Frontal cortex (tissue), 4 donors: Measurements from ENCODE around the gene NEUROD2. TPM values are rescaled to one million over a fixed set of nuclear protein-coding genes. Genes with fewer than 3 reads are reported as not detected.

Experiments
- DNase-seq, 2 donors: peaks; one replicate each; pipeline ENCODE4 v3.0.0; 2012; ENCODE audit warnings: low spot score in 2 of 2
- FAIRE-seq: peaks from 2 replicates; lab custom pipeline; 2012; peaks lifted over from hg19 to GRCh38; lab: Jason Lieb, UNC
- total RNA-seq: library from RNA; depleted of rRNA; stranded (reverse); fragments of >200 nt; gene quantifications from one replicate; pipeline ENCODE4 v1.2.3, GENCODE V29; 2014
- donor health status: control.
- donor health status: control.
- donor health status: control.

Gene NEUROD2
- 44.8 TPM for total RNA-seq

- FAIRE-seq (no peak), DNase-seq (no peak)
These were observed at the start of gene NEUROD2 for GRCh38 chr17:39607851-39608130. NEUROD2 (minus strand) TSS chr17:39607920; CDS start chr17:39606599, 1,321 bp downstream.

- no peak for DNase-seq
- FAIRE-seq, result no peak
These were observed 47.4 kb upstream of the NEUROD2 start for GRCh38 chr17:39655105-39655504.

GRCh38 chr17:39653662-39654331 is 46.1 kb upstream of the NEUROD2 start:
- peak; percentile 73 to 84 for DNase-seq
- no peak for FAIRE-seq

- DNase-seq, result no peak
- FAIRE-seq, result no peak
These were observed 45.6 kb upstream of the NEUROD2 start for GRCh38 chr17:39653316-39653661.

GRCh38 chr17:39652587-39653315 is 45.0 kb upstream of the NEUROD2 start:
- DNase-seq (peak in 1 of 2 donors; percentile 63), FAIRE-seq (no peak)

- DNase-seq (no peak), FAIRE-seq (no peak)
These were observed 44.3 kb upstream of the NEUROD2 start for GRCh38 chr17:39651923-39652586.

GRCh38 chr17:39650121-39650579 is 42.4 kb upstream of the NEUROD2 start:
- DNase-seq, result no peak
- no peak for FAIRE-seq

- FAIRE-seq, result no peak
- DNase-seq, result no peak
These were observed 41.1 kb upstream of the NEUROD2 start for GRCh38 chr17:39648616-39649366.

GRCh38 chr17:39647256-39647655 is 39.5 kb upstream of the NEUROD2 start:
- DNase-seq (no peak), FAIRE-seq (no peak)

- FAIRE-seq (no peak), DNase-seq (no peak)
These were observed 35.6 kb upstream of the NEUROD2 start for GRCh38 chr17:39643271-39643670.

- no peak for DNase-seq
- no peak for FAIRE-seq
These were observed 34.8 kb upstream of the NEUROD2 start for GRCh38 chr17:39642291-39643074.

- DNase-seq (no peak), FAIRE-seq (no peak)
These were observed 34.2 kb upstream of the NEUROD2 start for GRCh38 chr17:39641883-39642282.

- FAIRE-seq (no peak), DNase-seq (no peak)
These were observed 33.4 kb upstream of the NEUROD2 start for GRCh38 chr17:39641097-39641496.

- DNase-seq (no peak), FAIRE-seq (no peak)
These were observed 32.9 kb upstream of the NEUROD2 start for GRCh38 chr17:39640591-39641031.

- FAIRE-seq (no peak), DNase-seq (no peak)
These were observed 32.1 kb upstream of the NEUROD2 start for GRCh38 chr17:39639566-39640458.

GRCh38 chr17:39639043-39639442 is 31.3 kb upstream of the NEUROD2 start:
- DNase-seq (no peak), FAIRE-seq (no peak)

GRCh38 chr17:39638317-39638716 is 30.6 kb upstream of the NEUROD2 start:
- FAIRE-seq (no peak), DNase-seq (no peak)

GRCh38 chr17:39636927-39637736 is 29.4 kb upstream of the NEUROD2 start, which contains the start of gene STARD3:
STARD3 (plus strand) TSS chr17:39637144; CDS start chr17:39653532, 16,388 bp downstream.
- DNase-seq (peak; percentile 91 to 96), FAIRE-seq (no peak)
